ENCODE measurements around the gene ZNF26. TPM values are rescaled to one million over a fixed set of nuclear protein-coding genes. Genes with fewer than 3 reads are reported as not detected.

ZNF26 gene
- total RNA-seq, 1 donor from 2014 or later: 19.0 TPM

DNA sequence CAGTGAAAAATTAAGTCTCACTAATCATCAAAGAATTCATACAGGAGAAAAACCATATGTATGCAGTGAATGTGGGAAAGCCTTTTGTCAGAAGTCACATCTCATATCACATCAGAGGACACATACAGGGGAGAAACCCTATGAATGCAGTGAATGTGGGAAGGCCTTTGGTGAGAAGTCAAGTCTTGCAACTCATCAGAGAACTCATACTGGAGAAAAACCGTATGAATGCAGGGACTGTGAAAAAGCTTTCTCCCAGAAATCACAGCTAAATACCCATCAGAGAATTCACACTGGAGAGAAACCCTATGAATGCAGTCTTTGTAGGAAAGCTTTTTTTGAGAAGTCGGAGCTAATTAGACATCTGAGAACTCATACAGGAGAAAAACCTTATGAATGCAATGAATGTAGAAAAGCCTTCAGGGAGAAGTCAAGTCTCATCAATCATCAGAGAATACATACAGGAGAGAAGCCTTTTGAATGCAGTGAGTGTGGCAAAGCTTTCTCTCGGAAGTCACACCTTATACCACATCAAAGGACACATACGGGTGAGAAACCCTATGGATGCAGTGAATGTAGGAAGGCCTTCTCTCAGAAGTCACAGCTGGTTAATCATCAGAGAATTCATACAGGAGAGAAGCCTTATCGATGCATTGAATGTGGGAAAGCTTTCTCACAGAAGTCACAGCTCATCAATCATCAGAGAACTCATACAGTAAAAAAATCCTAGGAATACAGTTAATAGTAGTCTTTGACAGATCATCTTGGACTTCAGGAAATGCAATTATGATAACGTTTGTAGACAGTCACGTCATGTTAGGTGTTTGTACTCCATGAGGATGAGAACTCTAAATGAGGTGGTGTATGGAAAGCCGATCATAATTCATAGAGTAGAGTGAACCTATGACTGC lies 72.3 kb downstream of the ZNF26 start:
- intact Hi-C loops (cut with micrococcal nuclease): no loop called here

DNA sequence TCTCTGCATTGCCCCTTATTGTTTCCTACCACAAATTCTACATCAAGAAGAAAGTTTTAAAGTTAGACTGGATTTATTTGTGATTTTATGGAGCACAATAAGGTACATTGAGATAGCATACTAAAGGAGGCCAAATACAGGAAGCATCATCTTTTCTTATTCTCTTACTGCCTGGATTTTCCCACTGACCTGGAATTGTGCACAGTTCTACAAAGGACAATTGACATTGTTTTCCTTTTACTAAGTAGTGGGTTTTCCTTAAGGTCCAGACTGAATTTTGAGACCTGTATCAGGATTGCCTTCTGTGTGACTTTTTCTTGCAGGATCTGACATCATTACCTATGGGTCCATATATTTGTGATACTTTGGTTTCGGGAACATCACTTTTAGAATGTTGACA lies 75.8 kb downstream of the ZNF26 start:
- intact Hi-C loops (cut with micrococcal nuclease): no loop called here

DNA sequence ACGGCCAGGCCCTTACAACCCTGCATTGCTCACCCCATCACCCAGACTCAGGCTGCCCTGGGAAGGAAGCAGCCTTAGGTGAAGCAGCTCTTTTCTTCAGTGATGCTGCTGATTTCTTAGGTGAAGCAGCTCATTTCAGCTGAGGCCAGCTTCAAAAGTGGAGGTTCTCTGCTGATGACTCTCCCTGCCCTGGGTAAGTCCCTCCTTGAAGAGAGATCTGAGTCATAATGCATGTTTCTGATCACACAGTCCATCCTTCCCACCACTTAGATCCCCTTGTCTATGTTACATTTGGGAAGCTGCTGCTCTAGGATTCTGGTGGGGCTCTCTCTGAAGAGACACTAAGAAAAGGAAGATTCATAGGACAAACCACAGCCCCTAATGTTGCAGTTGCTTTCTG lies 77.4 kb downstream of the ZNF26 start:
- intact Hi-C loops (cut with micrococcal nuclease): no loop called here

DNA sequence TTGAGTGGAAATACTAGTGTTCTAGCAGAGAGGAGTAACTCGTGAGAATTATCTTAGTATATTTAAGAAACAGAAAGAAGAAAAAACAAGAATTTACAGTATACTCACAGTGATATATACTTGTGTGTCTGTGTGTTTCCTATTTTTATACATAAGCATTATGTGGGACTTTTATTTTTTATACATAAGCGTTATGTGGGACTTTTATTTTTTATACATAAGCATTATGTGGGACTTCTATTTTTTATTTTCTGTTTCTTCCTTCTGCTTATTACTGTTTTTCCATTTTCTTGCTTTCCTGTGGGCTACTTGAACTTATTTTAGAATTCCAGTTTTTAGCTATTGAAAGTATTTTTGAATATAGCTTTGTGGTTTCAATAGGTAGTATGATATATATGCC lies 87.7 kb downstream of the ZNF26 start:
- intact Hi-C loops (cut with micrococcal nuclease): no loop called here

Other genes with a start within 250 kb of the ZNF26 start
- gene ANKLE2, start 224.5 kb upstream of the ZNF26 start, total RNA-seq: 103 and 105 TPM in 2 replicates
- gene GOLGA3, start 157.5 kb upstream of the ZNF26 start, total RNA-seq: 69.8 and 73.5 TPM in 2 replicates
- 94.7 and 98.4 TPM in 2 replicates for gene CHFR, start 98.8 kb upstream of the ZNF26 start, total RNA-seq
- 8.7 and 11.2 TPM in 2 replicates for gene ZNF605, start 30.1 kb upstream of the ZNF26 start, total RNA-seq
- 22.6 and 23.5 TPM in 2 replicates for gene ZNF84, start 51.1 kb downstream of the ZNF26 start, total RNA-seq
- 17.4 and 19.4 TPM in 2 replicates for gene ZNF140, start 94.6 kb downstream of the ZNF26 start, total RNA-seq
- gene ZNF891, start 143.9 kb downstream of the ZNF26 start, total RNA-seq: 2.1 and 2.2 TPM in 2 replicates
- gene ZNF10, start 144.3 kb downstream of the ZNF26 start, total RNA-seq: 6.2 and 9.2 TPM in 2 replicates
- 19.7 and 22.3 TPM in 2 replicates for gene ZNF268, start 195.1 kb downstream of the ZNF26 start, total RNA-seq
- not detected in 2 replicates for gene ANHX, start 249.5 kb downstream of the ZNF26 start, total RNA-seq

Measured in T-helper 1 cell treated with Interleukin-12 subunit alpha and Interleukin-12 subunit beta and Interleukin-4 antibody, amounts not matched to agents 30 ng/mL and 1 ng/mL, for 36 hours (primary cell).